MM.1S (cell line): ENCODE measurements around the gene MYL9.

Experiments
- EZH2 ChIP-seq: fragments of 300-600 bp; sonication (generic); optimal IDR thresholded peaks from 2 replicates; pipeline ENCODE3; 2017; ENCODE audit warnings: low read depth, mild to moderate bottlenecking, antibody characterized with exemption, low read length, mixed read lengths
- TF ChIP-seq, protein P1 (sequence below): fragments of 300-600 bp; sonication (generic); IDR thresholded peaks from 2 replicates; pipeline ENCODE4 v1.5.1; 2016; ENCODE audit warnings: antibody characterized with exemption, low read length, mixed read lengths

- TF ChIP-seq, protein P1, sequence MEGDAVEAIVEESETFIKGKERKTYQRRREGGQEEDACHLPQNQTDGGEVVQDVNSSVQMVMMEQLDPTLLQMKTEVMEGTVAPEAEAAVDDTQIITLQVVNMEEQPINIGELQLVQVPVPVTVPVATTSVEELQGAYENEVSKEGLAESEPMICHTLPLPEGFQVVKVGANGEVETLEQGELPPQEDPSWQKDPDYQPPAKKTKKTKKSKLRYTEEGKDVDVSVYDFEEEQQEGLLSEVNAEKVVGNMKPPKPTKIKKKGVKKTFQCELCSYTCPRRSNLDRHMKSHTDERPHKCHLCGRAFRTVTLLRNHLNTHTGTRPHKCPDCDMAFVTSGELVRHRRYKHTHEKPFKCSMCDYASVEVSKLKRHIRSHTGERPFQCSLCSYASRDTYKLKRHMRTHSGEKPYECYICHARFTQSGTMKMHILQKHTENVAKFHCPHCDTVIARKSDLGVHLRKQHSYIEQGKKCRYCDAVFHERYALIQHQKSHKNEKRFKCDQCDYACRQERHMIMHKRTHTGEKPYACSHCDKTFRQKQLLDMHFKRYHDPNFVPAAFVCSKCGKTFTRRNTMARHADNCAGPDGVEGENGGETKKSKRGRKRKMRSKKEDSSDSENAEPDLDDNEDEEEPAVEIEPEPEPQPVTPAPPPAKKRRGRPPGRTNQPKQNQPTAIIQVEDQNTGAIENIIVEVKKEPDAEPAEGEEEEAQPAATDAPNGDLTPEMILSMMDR: no peak
- no peak for TF ChIP-seq EZH2
These were observed 42.7 kb downstream of the MYL9 start for GRCh38 chr20:36584018-36584481.
